Measurements from ENCODE around the gene PHF13.

DNA sequence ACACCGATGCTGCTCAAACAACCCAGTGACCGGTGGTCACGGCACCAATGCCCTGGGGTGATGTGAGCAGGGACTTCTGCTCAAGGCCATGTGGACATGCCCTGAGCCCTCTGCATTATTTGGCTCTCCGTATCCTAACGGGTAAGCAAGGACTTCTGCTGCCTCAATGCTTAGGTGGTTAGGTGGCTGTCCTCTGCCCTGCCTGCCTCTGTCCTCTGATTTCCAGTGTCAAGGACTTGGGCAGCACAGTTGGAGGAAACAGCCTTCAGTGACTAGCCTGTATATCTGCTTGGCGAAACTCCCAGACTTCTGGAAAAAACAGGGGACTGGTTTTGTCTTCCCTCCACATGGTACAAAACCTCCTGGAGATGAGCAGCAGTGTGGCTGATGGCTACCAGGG is 53.6 kb downstream of the PHF13 start:
- TF ChIP-seq MYC (IDR thresholded peaks at IDR 0.05; ENCODE audit: insufficient read depth, insufficient read length, insufficient replicate concordance, low read length, severe bottlenecking): no peak
- TF ChIP-seq RCOR1 (conservative IDR thresholded peaks at IDR 0.05; ENCODE audit: low read depth, low read length): no peak
- TF ChIP-seq ZNF384 (IDR thresholded peaks at IDR 0.05; ENCODE audit: borderline replicate concordance, low read depth, low read length): no peak
- no peak for TF ChIP-seq BHLHE40 (IDR thresholded peaks at IDR 0.05; ENCODE audit: borderline replicate concordance in 1 of 2, low read depth in 2 of 2, low read length in 1 of 2)
- TF ChIP-seq CEBPB (IDR thresholded peaks at IDR 0.05; ENCODE audit: borderline replicate concordance in 1 of 2, low read depth in 2 of 2, low read length in 2 of 2): no peak
- TF ChIP-seq, protein P1, sequence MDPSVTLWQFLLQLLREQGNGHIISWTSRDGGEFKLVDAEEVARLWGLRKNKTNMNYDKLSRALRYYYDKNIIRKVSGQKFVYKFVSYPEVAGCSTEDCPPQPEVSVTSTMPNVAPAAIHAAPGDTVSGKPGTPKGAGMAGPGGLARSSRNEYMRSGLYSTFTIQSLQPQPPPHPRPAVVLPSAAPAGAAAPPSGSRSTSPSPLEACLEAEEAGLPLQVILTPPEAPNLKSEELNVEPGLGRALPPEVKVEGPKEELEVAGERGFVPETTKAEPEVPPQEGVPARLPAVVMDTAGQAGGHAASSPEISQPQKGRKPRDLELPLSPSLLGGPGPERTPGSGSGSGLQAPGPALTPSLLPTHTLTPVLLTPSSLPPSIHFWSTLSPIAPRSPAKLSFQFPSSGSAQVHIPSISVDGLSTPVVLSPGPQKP (IDR thresholded peaks at IDR 0.05; ENCODE audit: low read depth, low read length): no peak
- TF ChIP-seq, protein P2, sequence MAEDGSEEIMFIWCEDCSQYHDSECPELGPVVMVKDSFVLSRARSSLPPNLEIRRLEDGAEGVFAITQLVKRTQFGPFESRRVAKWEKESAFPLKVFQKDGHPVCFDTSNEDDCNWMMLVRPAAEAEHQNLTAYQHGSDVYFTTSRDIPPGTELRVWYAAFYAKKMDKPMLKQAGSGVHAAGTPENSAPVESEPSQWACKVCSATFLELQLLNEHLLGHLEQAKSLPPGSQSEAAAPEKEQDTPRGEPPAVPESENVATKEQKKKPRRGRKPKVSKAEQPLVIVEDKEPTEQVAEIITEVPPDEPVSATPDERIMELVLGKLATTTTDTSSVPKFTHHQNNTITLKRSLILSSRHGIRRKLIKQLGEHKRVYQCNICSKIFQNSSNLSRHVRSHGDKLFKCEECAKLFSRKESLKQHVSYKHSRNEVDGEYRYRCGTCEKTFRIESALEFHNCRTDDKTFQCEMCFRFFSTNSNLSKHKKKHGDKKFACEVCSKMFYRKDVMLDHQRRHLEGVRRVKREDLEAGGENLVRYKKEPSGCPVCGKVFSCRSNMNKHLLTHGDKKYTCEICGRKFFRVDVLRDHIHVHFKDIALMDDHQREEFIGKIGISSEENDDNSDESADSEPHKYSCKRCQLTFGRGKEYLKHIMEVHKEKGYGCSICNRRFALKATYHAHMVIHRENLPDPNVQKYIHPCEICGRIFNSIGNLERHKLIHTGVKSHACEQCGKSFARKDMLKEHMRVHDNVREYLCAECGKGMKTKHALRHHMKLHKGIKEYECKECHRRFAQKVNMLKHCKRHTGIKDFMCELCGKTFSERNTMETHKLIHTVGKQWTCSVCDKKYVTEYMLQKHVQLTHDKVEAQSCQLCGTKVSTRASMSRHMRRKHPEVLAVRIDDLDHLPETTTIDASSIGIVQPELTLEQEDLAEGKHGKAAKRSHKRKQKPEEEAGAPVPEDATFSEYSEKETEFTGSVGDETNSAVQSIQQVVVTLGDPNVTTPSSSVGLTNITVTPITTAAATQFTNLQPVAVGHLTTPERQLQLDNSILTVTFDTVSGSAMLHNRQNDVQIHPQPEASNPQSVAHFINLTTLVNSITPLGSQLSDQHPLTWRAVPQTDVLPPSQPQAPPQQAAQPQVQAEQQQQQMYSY (CRISPR knock-in tag; IDR thresholded peaks at IDR 0.05): no peak
- no peak for TF ChIP-seq E2F4 (IDR thresholded peaks at IDR 0.05; ENCODE audit: low read depth, low read length)
